GM18520 (cell line): ENCODE measurements around the gene C15orf39.
"Not testable (repeated sequence)": the region's sequence is repeated elsewhere in the genome, so short reads cannot be mapped to it uniquely, and the experiment has no call there.

ENCODE experiments used
- ATAC-seq: cut with Tn5 transposase; IDR thresholded peaks from one replicate; pipeline ENCODE4 v1.9.1; 2021; ENCODE audit not compliant: unreplicated experiment

The C15orf39 gene

DNA sequence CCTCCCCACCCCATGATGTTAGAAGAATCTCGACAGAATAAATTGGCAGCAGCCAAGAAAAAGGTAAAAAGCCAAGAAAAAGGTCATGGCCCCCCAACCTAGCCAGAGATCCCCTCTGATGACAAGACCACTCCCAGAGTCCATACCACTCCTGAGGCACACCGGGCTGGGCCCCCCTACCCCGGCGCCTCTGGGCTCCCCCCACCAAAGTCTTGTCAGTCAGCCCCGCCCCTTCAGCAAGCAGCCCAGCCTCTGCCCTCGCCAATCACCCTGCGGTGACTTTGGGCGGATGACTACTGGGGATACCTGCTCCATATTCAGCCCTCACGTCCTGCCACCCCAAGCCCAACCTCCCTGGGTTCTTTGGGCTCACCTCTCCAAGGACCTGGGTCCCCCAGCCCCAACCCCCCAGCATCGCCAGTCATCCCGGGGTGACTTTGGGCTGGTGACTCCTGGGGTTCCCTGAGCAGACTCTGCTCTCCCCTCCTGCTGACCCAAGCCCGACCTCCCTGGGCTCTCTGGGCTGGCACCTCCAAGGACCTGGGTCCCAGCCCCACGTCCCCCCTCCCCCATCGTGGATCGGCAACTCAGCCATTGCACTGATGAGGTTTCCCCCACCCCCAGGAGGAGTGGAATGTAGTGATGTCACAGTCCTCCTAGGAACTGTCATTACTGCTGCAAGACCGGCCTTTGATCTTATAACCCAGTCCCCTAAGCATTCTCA is 57.1 kb downstream of the C15orf39 start:
- ATAC-seq = not testable (repeated sequence)

DNA sequence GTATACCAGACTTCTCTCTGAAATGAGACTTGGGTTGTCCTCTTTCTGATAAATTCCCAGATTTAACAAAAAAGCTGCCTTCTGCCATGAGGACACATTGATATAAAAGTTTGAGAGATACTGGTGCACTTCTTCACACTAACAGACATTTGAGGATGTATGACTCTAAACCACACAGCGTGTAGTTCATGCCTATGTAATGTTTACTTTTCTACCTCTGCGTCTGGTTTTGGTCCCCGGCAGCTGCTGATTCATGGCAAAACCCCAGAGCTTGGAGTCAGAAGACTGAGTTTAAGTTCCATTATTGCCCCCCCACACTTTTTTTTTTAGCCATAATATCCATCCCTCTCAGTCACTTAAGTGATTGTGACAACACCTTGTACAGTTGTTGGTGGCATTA is 58.2 kb downstream of the C15orf39 start:
- not testable (repeated sequence) for ATAC-seq
